Suprapubic skin (tissue), 4 donors: ENCODE results near the gene IPPK.
"Not testable (repeated sequence)": the region's sequence is repeated elsewhere in the genome, so short reads cannot be mapped to it uniquely, and the experiment has no call there.

ENCODE experiments used
- CTCF ChIP-seq, 2 donors: fragments of 200-600 bp in 1 of 2; fragments of 450-650 bp in 1 of 2; sonication (generic) in 1 of 2; IDR thresholded peaks; one replicate each; pipeline ENCODE4 v1.5.1; 2016 to 2019; ENCODE audit warnings: antibody characterized with exemption in 2 of 2, mild to moderate bottlenecking in 1 of 2, moderate library complexity in 1 of 2
- EP300 ChIP-seq: sonication (generic); formaldehyde crosslinking; IDR thresholded peaks from one replicate; pipeline ENCODE4 v1.6.1; 2017; ENCODE audit warnings: antibody characterized with exemption
- POLR2A ChIP-seq, 2 donors: fragments of 450-650 bp; IDR thresholded peaks; one replicate each; pipeline ENCODE4 v1.6.1; 2017; ENCODE audit warnings: antibody characterized with exemption in 2 of 2, mild to moderate bottlenecking in 2 of 2, moderate library complexity in 2 of 2
- POLR2AphosphoS5 ChIP-seq, 3 donors: sonication (generic); formaldehyde crosslinking; IDR thresholded peaks; one replicate each; pipeline ENCODE4 v1.6.1; 2017; ENCODE audit warnings: antibody characterized with exemption in 3 of 3

GRCh38 chr9:92573612-92574011 is 96.3 kb downstream of the IPPK start:
- TF ChIP-seq CTCF (IDR thresholded peaks at IDR 0.05); POLR2AphosphoS5 (IDR thresholded peaks at IDR 0.05); EP300; POLR2A (IDR thresholded peaks at IDR 0.05): not testable (repeated sequence)
